ENCODE results near the gene REG4. TPM values are rescaled to one million over a fixed set of nuclear protein-coding genes. Genes with fewer than 3 reads are reported as not detected.

The REG4 gene
- total and polyA plus RNA-seq, 4 donors: 0.08 to 0.19 (median 0.15) TPM; not detected in 1

- no peak for TF ChIP-seq REST (IDR thresholded peaks at IDR 0.05)
- no peak for TF ChIP-seq NR2F2 (IDR thresholded peaks at IDR 0.05)
- no peak for TF ChIP-seq FOXA2 (IDR thresholded peaks at IDR 0.05)
These were observed 6.9 kb upstream of the REG4 start (continued) for GRCh38 chr1:119818181-119818580.

GRCh38 chr1:119816407-119816806 lies 5.1 kb upstream of the REG4 start:
- peak overlapping the region; percentile 34 to 57 for H3K27ac ChIP-seq (ENCODE audit: low read depth in 1 of 2, low read length in 2 of 2)
- TF ChIP-seq HNF4A (conservative IDR thresholded peaks at IDR 0.05) (peak; percentile 89 to 91), RXRA (IDR thresholded peaks at IDR 0.05) (peak in 1 of 2 donors; percentile 43), MAX (IDR thresholded peaks at IDR 0.05) (peak; percentile 41), CTCF (IDR thresholded peaks at IDR 0.05; ENCODE audit: low read depth, low read length, missing input control) (no peak), ATF3 (IDR thresholded peaks at IDR 0.05) (no peak), FOXA1 (IDR thresholded peaks at IDR 0.05) (no peak), RAD21 (IDR thresholded peaks at IDR 0.05) (peak; percentile 12 to 26), HNF4G (IDR thresholded peaks at IDR 0.05) (peak; percentile 61), FOXA2 (IDR thresholded peaks at IDR 0.05) (peak; percentile 41), NR2F2 (IDR thresholded peaks at IDR 0.05) (no peak), ZBTB33 (IDR thresholded peaks at IDR 0.05) (no peak), EGR1 (IDR thresholded peaks at IDR 0.05; ENCODE audit: low read depth in 2 of 2) (no peak), JUND (IDR thresholded peaks at IDR 0.05) (peak; percentile 71 to 72), TAF1 (conservative IDR thresholded peaks at IDR 0.05) (no peak), SP1 (IDR thresholded peaks at IDR 0.05) (peak; percentile 64), YY1 (IDR thresholded peaks at IDR 0.05) (peak; percentile 82), GABPA (IDR thresholded peaks at IDR 0.05 in 1 of 2, conservative IDR thresholded peaks at IDR 0.05 in 1 of 2) (no peak), REST (IDR thresholded peaks at IDR 0.05) (peak; percentile 21)
- WGBS: 27% methylated on average over 2 of the region's 2 CpGs
- H3K36me3 ChIP-seq (ENCODE audit: control insufficient read depth in 4 of 4, insufficient read depth in 3 of 4, low read depth in 1 of 4, low read length in 3 of 4): no peaks in the 10 kb centered on the region
- no peaks in the 10 kb centered on the region for H3K9me3 ChIP-seq (ENCODE audit: control insufficient read depth in 4 of 4, low read length in 3 of 4)
- H3K9ac ChIP-seq (ENCODE audit: low read depth in 1 of 2, low read length in 2 of 2): no peak overlapping the region
- H3K27me3 ChIP-seq (ENCODE audit: control insufficient read depth in 4 of 4, insufficient read depth in 4 of 4, low read length in 3 of 4): no peaks in the 10 kb centered on the region
- H3K4me3 ChIP-seq (ENCODE audit: low read depth in 1 of 3, low read length in 3 of 3): no peak overlapping the region
- DNase-seq (ENCODE audit: low spot score): no peak
- H3K4me1 ChIP-seq (ENCODE audit: control insufficient read depth in 4 of 4, insufficient read depth in 4 of 4, low read length in 3 of 4): peaks cover 2 to 28% (median 17%) of the 10 kb centered on the region in 4 donors

Measured in liver (tissue), 9 donors.